ENCODE measurements around the gene THADA.

Gene THADA

GRCh38 chr2:43341959-43342757 is 253.7 kb downstream of the THADA start:
- no peak for DNase-seq

GRCh38 chr2:43340945-43341356 is 254.9 kb downstream of the THADA start:
- DNase-seq = no peak

- no peak for DNase-seq
Measured at GRCh38 chr2:43340066-43340465, 255.8 kb downstream of the THADA start.

- DNase-seq = no peak
Measured at GRCh38 chr2:43333656-43334144, 262.1 kb downstream of the THADA start.

- DNase-seq = no peak
Measured at GRCh38 chr2:43333101-43333655, 262.7 kb downstream of the THADA start.

- no peak for DNase-seq
Measured at GRCh38 chr2:43332653-43333052, 263.2 kb downstream of the THADA start.

GRCh38 chr2:43331422-43331821 is 264.4 kb downstream of the THADA start:
- DNase-seq = peak; percentile 25

- no peak for DNase-seq
Measured at GRCh38 chr2:43329637-43330036, 266.2 kb downstream of the THADA start.

- DNase-seq = no peak
Measured at GRCh38 chr2:43328832-43329231, 267.0 kb downstream of the THADA start.

- peak; percentile 53 for DNase-seq
Measured at GRCh38 chr2:43328133-43328532, 267.7 kb downstream of the THADA start.

GRCh38 chr2:43327119-43327518 is 268.7 kb downstream of the THADA start:
- no peak for DNase-seq

- no peak for DNase-seq
Measured at GRCh38 chr2:43326101-43326825, 269.6 kb downstream of the THADA start.

GRCh38 chr2:43325107-43325811 is 270.6 kb downstream of the THADA start:
- no peak for DNase-seq

- no peak for DNase-seq
Measured at GRCh38 chr2:43324259-43325106, 271.4 kb downstream of the THADA start.

GRCh38 chr2:43323857-43324256 is 272.0 kb downstream of the THADA start:
- no peak for DNase-seq

- no peak for DNase-seq
Measured at GRCh38 chr2:43321446-43321845, 274.4 kb downstream of the THADA start.

- no peak for DNase-seq
Measured at GRCh38 chr2:43319541-43319940, 276.3 kb downstream of the THADA start.

- no peak for DNase-seq
Measured at GRCh38 chr2:43318791-43319190, 277.0 kb downstream of the THADA start.

- DNase-seq = no peak
Measured at GRCh38 chr2:43317680-43318079, 278.2 kb downstream of the THADA start.

- no peak for DNase-seq
Measured at GRCh38 chr2:43317194-43317593, 278.6 kb downstream of the THADA start.

GRCh38 chr2:43315482-43315881 is 280.4 kb downstream of the THADA start:
- no peak for DNase-seq

- DNase-seq = no peak
Measured at GRCh38 chr2:43314299-43314927, 281.4 kb downstream of the THADA start.

All from NCI-H2029 (cell line).